ENCODE results near the gene ENDOG.

Gene ENDOG

DNA sequence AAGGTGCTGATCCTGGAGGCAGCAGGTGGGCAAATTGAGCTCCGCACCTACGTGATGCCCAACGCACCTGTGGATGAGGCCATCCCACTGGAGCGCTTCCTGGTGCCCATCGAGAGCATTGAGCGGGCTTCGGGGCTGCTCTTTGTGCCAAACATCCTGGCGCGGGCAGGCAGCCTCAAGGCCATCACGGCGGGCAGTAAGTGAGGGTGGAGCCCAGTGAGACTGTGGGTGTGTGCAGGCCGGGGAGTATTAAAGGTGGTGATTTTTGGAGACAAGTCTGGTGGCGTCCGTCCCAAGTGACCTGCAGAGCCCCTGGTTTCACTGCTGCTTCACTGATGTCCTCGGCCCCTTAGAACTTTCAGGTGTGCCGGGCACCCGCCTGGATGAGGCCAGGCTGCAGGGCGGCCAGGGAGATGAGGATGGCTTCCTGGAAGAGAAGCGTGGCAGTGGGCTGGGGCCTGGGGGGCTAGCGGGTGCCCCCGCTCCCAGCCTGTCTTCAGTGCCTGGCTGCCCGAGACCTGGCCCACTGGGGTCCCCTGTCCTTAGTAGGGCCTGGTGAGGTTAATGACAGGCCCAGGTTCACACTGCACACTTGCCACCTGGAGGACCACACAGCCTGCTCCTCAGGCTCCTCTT is 4.2 kb downstream of the ENDOG start:
- in situ Hi-C loops (cut with HindIII; ENCODE audit: low sequenced_read_pairs): no loop called here
- TF ChIP-seq, protein P1, sequence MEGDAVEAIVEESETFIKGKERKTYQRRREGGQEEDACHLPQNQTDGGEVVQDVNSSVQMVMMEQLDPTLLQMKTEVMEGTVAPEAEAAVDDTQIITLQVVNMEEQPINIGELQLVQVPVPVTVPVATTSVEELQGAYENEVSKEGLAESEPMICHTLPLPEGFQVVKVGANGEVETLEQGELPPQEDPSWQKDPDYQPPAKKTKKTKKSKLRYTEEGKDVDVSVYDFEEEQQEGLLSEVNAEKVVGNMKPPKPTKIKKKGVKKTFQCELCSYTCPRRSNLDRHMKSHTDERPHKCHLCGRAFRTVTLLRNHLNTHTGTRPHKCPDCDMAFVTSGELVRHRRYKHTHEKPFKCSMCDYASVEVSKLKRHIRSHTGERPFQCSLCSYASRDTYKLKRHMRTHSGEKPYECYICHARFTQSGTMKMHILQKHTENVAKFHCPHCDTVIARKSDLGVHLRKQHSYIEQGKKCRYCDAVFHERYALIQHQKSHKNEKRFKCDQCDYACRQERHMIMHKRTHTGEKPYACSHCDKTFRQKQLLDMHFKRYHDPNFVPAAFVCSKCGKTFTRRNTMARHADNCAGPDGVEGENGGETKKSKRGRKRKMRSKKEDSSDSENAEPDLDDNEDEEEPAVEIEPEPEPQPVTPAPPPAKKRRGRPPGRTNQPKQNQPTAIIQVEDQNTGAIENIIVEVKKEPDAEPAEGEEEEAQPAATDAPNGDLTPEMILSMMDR (IDR thresholded peaks at IDR 0.05; ENCODE audit: low read depth, low read length): no peak
- DNase-seq (ENCODE audit: low read depth, low spot score): no peak
- H3K4me3 ChIP-seq (ENCODE audit: low read depth, low read length): no peak overlapping the region

DNA sequence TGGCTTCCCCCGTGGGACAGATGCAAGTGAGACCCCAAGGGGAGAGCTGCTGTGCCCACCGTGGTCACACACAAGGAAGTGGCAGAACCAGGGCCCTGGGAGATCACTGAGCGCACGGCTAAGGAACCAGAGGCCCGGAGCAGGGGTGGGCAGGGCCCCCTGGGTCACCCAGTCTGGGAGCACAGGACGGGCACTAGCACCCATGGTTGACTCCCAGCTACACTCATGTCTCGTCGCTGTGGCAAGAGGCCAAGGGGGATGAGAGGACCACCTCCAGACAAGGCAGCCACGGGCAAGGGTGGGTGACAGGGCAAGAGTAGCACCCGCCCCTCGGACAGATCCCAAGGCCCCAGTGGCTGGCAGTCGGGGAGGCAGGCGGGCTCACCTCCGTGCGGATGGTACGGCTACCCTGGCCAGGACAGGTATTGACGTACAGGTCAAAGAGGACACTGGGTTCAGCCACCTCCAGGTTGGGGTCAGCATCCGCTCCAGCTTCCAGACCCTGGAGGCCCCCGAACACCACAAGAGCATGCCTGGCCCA is 5.1 kb downstream of the ENDOG start:
- TF ChIP-seq, protein P1 (IDR thresholded peaks at IDR 0.05; ENCODE audit: low read depth, low read length): no peak
- H3K4me3 ChIP-seq (ENCODE audit: low read depth, low read length): no peak overlapping the region
- in situ Hi-C loops (cut with HindIII; ENCODE audit: low sequenced_read_pairs): no loop called here
- no peak for DNase-seq (ENCODE audit: low read depth, low spot score)

DNA sequence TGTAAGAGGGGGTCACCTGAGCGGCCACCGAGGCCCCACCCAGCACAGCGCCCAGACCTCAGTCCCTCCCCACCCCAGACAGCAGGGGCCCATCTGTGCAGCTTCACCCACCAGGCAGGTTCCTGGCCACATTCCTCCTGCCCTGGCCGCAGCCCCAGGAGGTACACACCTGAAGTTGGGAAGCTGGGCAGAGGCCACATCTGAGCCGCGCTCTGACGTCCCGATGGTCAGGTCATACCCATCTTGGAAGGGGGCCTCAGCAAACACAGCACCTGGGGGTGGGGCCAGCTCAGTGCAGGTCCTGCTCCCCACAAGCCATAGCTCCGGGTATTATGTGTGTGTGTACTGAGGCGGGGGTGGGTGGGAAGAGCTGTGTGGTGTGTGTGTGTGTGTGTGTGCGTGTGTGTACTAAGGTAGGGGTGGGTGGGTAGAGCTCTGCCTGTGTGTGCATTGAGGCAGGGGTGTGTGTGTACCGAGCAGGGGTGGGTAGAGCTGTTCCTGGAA is 5.7 kb downstream of the ENDOG start:
- in situ Hi-C loops (cut with HindIII; ENCODE audit: low sequenced_read_pairs): no loop called here
- no peak overlapping the region for H3K4me3 ChIP-seq (ENCODE audit: low read depth, low read length)
- TF ChIP-seq, protein P1 (IDR thresholded peaks at IDR 0.05; ENCODE audit: low read depth, low read length): no peak
- no peak for DNase-seq (ENCODE audit: low read depth, low spot score)

DNA sequence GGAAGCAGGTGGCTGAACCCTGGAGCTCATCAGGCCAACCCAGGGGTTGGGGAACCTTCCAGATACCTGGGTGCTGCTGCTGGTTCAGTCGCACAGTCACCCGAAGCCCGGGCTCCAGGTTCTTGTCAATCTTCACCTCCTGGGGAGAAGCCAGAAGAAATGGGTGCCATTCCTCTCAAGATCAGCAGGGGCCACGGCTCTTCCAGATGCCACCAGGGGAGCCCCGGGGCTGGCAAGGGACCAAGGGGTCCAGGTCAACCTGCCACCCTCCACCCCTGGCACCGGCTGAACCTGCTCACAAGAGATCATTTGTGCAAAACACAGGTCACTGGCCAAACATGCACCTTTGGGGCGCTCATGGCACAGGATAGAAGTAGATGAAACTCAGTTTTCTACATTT is 6.6 kb downstream of the ENDOG start:
- H3K4me3 ChIP-seq (ENCODE audit: low read depth, low read length): no peak overlapping the region
- TF ChIP-seq, protein P1 (IDR thresholded peaks at IDR 0.05; ENCODE audit: low read depth, low read length): no peak
- no peak for DNase-seq (ENCODE audit: low read depth, low spot score)
- in situ Hi-C loops (cut with HindIII; ENCODE audit: low sequenced_read_pairs): no loop called here

DNA sequence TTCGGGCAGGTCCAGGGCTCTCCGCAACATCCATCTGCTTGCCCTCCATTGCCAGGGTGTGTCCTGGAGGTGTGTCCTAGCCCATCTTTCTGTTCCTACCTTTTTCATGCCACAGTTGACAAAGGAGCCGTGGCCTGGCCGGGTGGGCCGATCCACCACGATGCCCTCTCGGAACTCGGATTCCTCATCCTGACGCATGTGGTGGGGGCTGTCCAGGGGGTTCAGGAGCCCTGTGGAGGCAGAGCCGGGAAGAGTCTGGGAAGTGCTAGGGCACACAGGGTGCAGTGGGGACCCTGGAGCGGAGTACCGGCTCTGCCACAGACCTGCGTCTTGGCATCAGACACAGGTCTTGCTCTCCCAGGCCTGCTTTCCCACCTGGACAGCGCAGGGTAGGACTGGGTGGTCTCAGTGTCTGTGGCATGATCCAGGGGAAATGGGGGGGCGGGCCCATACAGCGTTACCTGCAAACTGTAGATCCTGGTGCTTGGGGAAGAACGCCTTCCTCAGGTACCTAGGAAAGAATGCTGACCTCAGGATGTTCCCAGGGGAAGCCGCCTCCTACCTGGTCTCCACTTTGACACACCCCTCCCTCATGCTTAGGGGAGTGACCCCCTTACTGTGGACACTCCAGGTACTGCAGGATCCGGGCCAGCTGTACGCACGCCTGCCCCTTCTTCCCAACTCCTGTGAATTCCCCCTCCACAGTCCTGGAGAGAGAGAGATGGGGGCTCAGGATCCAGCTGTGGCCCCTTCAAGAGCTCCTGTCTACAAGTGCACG is 7.8 kb downstream of the ENDOG start:
- TF ChIP-seq, protein P1 (IDR thresholded peaks at IDR 0.05; ENCODE audit: low read depth, low read length): no peak
- in situ Hi-C loops (cut with HindIII; ENCODE audit: low sequenced_read_pairs): no loop called here
- H3K4me3 ChIP-seq (ENCODE audit: low read depth, low read length): no peak overlapping the region
- no peak for DNase-seq (ENCODE audit: low read depth, low spot score)

DNA sequence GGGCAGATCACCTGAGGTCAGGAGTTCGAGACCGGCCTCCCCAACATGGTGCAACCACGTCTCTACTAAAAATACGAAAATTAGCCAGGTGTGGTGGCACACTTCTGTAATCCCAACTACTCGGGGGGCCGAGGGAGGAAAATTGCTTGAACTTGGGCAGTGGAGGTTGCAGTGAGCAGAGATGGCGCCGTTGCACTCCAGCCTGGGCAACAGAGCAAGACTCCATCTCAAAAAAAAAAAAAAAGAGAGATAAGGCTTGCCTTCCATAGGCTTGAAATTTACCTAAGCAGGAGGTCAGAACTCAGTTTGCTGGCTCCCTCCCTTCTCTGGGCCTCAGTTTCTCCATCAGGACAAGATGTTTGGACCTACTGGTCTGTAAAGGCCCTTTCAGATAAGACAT is 10.0 kb downstream of the ENDOG start:
- no peak for DNase-seq (ENCODE audit: low read depth, low spot score)
- H3K4me3 ChIP-seq (ENCODE audit: low read depth, low read length): no peak overlapping the region
- TF ChIP-seq, protein P1 (IDR thresholded peaks at IDR 0.05; ENCODE audit: low read depth, low read length): no peak
- in situ Hi-C loops (cut with HindIII; ENCODE audit: low sequenced_read_pairs): no loop called here
